Transverse colon (tissue), 4 donors: Measurements from ENCODE around the gene EME2.

Experiments
- CTCF ChIP-seq, 5 experiments: fragments of 200-600 bp in 3 of 5; fragments of 450-650 bp in 2 of 5; sonication (generic) in 3 of 5; IDR thresholded peaks; 1 replicate in 2 of 5; 2 replicates in 3 of 5; pipeline ENCODE4 v1.5.1; 2016 to 2017; ENCODE audit warnings: antibody characterized with exemption in 5 of 5, inconsistent platforms in 3 of 5, mild to moderate bottlenecking in 2 of 5, moderate library complexity in 1 of 5
- EP300 ChIP-seq: sonication (generic); formaldehyde crosslinking; IDR thresholded peaks from one replicate; pipeline ENCODE4 v1.6.1; 2017; ENCODE audit warnings: antibody characterized with exemption, low read depth
- POLR2A ChIP-seq: fragments of 450-650 bp; IDR thresholded peaks from one replicate; pipeline ENCODE4 v1.6.1; 2016; ENCODE audit warnings: antibody characterized with exemption, mild to moderate bottlenecking, moderate library complexity
- POLR2AphosphoS5 ChIP-seq, 3 donors: sonication (generic); formaldehyde crosslinking; IDR thresholded peaks; one replicate each; pipeline ENCODE4 v1.6.1; 2016; ENCODE audit warnings: antibody characterized with exemption in 3 of 3

- TF ChIP-seq CTCF (IDR thresholded peaks at IDR 0.05) (no peak), POLR2AphosphoS5 (IDR thresholded peaks at IDR 0.05) (no peak), EP300 (no peak), POLR2A (no peak)
Measured at GRCh38 chr16:1791256-1791942, 18.8 kb downstream of the EME2 start.
